HG02763 (cell line): ENCODE data around the gene CNTD1.

Experiments
- ATAC-seq: cut with Tn5 transposase; IDR thresholded peaks from one replicate; pipeline ENCODE4 v1.9.1; 2021; ENCODE audit warnings: mild to moderate bottlenecking, moderate library complexity; ENCODE audit not compliant: unreplicated experiment

Gene CNTD1

GRCh38 chr17:42779304-42779935 lies 19.2 kb upstream of the CNTD1 start:
- ATAC-seq = no peak

GRCh38 chr17:42779936-42780850 lies 18.5 kb upstream of the CNTD1 start, which contains the start of gene WNK4:
WNK4 (plus strand) TSS chr17:42780610; CDS start chr17:42780699, 89 bp downstream.
- ATAC-seq = no peak

GRCh38 chr17:42780851-42781638 lies 17.6 kb upstream of the CNTD1 start:
- ATAC-seq = no peak

GRCh38 chr17:42781639-42782165 lies 17.0 kb upstream of the CNTD1 start:
- no peak for ATAC-seq

GRCh38 chr17:42782166-42783061 lies 16.2 kb upstream of the CNTD1 start:
- no peak for ATAC-seq

- ATAC-seq = no peak
Measured at GRCh38 chr17:42783062-42783790, 15.4 kb upstream of the CNTD1 start.

- ATAC-seq = no peak
Measured at GRCh38 chr17:42783791-42784138, 14.9 kb upstream of the CNTD1 start.

- no peak for ATAC-seq
Measured at GRCh38 chr17:42784409-42784808, 14.3 kb upstream of the CNTD1 start.

GRCh38 chr17:42784811-42785592 lies 13.7 kb upstream of the CNTD1 start:
- ATAC-seq = no peak

GRCh38 chr17:42787266-42787665 lies 11.4 kb upstream of the CNTD1 start:
- ATAC-seq = no peak

- no peak for ATAC-seq
Measured at GRCh38 chr17:42791948-42792347, 6.7 kb upstream of the CNTD1 start.

- no peak for ATAC-seq
Measured at GRCh38 chr17:42792545-42792944, 6.1 kb upstream of the CNTD1 start.

- ATAC-seq = no peak
Measured at GRCh38 chr17:42795061-42795460, 3.6 kb upstream of the CNTD1 start.

GRCh38 chr17:42795465-42795864 lies 3.2 kb upstream of the CNTD1 start:
- no peak for ATAC-seq

GRCh38 chr17:42796066-42796758 lies 2.4 kb upstream of the CNTD1 start:
- ATAC-seq = no peak

GRCh38 chr17:42797067-42798007 lies 1.3 kb upstream of the CNTD1 start:
- ATAC-seq = no peak

- ATAC-seq = no peak
Measured at GRCh38 chr17:42798011-42798382, 664 bp upstream of the CNTD1 start.
